ENCODE measurements around the gene LAMTOR2.
A peak's percentile ranks its signal among the peaks of the same experiment; 100 is the strongest.

The LAMTOR2 gene

DNA sequence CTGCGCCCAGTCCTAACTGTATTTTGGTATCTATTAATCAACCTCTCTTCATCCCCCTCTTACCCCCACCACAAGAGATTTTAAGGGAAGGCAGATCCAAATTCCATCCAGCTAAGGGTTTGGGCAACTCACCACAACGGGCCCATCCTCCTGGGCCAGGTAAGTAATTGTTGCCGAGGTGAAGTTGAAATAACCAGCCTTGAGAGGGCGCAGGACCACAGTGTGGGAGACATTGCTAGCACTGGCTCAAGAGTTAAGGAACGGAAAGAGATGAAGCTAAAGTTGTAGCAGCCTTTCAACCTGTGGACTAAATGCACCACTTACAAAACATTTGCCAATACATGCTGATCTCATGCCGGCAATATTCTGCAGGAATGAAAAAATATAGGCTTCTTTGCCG is 39.8 kb upstream of the LAMTOR2 start:
- Histone ChIP-seq H3K36me3 (peaks cover 96% of the 10 kb centered on the region), H3K27ac (no peak overlapping the region), H3K9me3 (ENCODE audit: severe bottlenecking) (no peaks in the 10 kb centered on the region), H3K27me3 (ENCODE audit: insufficient read depth, low read depth, severe bottlenecking) (no peaks in the 10 kb centered on the region), H3K4me3 (ENCODE audit: low read depth, low read length) (no peak overlapping the region)
- no peak for TF ChIP-seq CTCF (IDR thresholded peaks at IDR 0.05; ENCODE audit: low read depth, low read length)
- no peak for DNase-seq

DNA sequence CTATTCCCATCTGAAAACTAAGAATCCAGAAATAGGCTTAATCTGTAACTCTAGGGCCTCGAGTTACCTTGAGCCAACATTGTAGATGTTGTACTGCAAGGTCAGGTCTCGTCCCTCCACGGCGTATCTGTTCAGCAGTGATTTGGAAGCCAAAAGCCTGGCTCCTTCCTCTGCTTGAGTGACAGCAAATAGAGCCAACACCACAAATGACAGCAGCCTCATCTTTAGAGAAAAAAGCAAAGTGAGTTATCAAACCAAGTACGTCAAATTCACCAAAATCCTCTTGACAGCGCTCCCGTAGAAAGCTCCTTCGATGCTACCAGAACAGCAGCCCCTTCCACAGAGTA is 34.7 kb upstream of the LAMTOR2 start:
- no peak for TF ChIP-seq CTCF (IDR thresholded peaks at IDR 0.05; ENCODE audit: low read depth, low read length)
- peak overlapping the region; percentile 77 for H3K27ac ChIP-seq

GRCh38 chr1:156020293-156021092 is 34.1 kb upstream of the LAMTOR2 start, which contains the start of gene SSR2:
SSR2 (minus strand) TSS chr1:156020951; CDS start chr1:156020167, 784 bp downstream.
- Histone ChIP-seq H3K27me3 (ENCODE audit: insufficient read depth, low read depth, severe bottlenecking) (no peaks in the 10 kb centered on the region), H3K27ac (peak within 1 kb of the TSS; percentile 77), H3K36me3 (peaks cover 46% of the 10 kb centered on the region), H3K4me3 (ENCODE audit: low read depth, low read length) (peak within 1 kb of the TSS; percentile 81), H3K9me3 (ENCODE audit: severe bottlenecking) (no peaks in the 10 kb centered on the region)
- DNase-seq = peak; percentile 96
- TF ChIP-seq CTCF (IDR thresholded peaks at IDR 0.05; ENCODE audit: low read depth, low read length) = no peak

More for the DNA sequence above, 34.7 kb upstream of the LAMTOR2 start:
- no peak for DNase-seq
- Histone ChIP-seq H3K4me3 (ENCODE audit: low read depth, low read length) (peak overlapping the region; percentile 81), H3K27me3 (ENCODE audit: insufficient read depth, low read depth, severe bottlenecking) (no peaks in the 10 kb centered on the region), H3K9me3 (ENCODE audit: severe bottlenecking) (no peaks in the 10 kb centered on the region), H3K36me3 (peaks cover 48% of the 10 kb centered on the region)

- peaks cover 40% of the 10 kb centered on the region for H3K36me3 ChIP-seq
- peak overlapping the region; percentile 77 for H3K27ac ChIP-seq
- H3K27me3 ChIP-seq (ENCODE audit: insufficient read depth, low read depth, severe bottlenecking) = no peaks in the 10 kb centered on the region
- TF ChIP-seq CTCF (IDR thresholded peaks at IDR 0.05; ENCODE audit: low read depth, low read length) = no peak
- DNase-seq = no peak
- peak overlapping the region; percentile 81 for H3K4me3 ChIP-seq (ENCODE audit: low read depth, low read length)
- H3K9me3 ChIP-seq (ENCODE audit: severe bottlenecking) = no peaks in the 10 kb centered on the region
Observed at GRCh38 chr1:156021093-156021428, 33.5 kb upstream of the LAMTOR2 start.

GRCh38 chr1:156021954-156022353 is 32.6 kb upstream of the LAMTOR2 start:
- peaks cover 31% of the 10 kb centered on the region for H3K36me3 ChIP-seq
- H3K9me3 ChIP-seq (ENCODE audit: severe bottlenecking) = no peaks in the 10 kb centered on the region
- no peak for TF ChIP-seq CTCF (IDR thresholded peaks at IDR 0.05; ENCODE audit: low read depth, low read length)
- no peak overlapping the region for H3K4me3 ChIP-seq (ENCODE audit: low read depth, low read length)
- no peak overlapping the region for H3K27ac ChIP-seq
- no peak for DNase-seq
- H3K27me3 ChIP-seq (ENCODE audit: insufficient read depth, low read depth, severe bottlenecking) = no peaks in the 10 kb centered on the region

DNA sequence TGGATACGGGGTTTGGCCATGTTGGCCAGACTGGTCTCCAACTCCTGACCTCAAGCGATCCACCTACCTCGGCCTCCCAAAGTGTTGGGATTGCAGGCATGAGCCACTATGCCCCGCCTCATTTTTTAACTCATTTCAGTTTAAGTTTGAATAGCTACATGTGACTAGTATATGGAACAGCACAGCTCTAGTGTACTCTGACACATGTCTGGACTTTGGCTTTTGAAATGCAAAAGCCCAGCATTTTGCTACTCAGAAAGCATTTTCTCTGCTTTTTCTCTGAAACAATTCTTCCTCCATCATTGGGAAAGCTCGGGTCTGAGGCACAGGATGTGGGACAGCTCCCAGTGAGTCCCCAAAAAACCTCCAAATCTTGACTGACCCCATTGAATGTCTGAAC is 29.8 kb upstream of the LAMTOR2 start:
- Histone ChIP-seq H3K27me3 (ENCODE audit: insufficient read depth, low read depth, severe bottlenecking) (no peaks in the 10 kb centered on the region), H3K36me3 (peaks cover 4% of the 10 kb centered on the region), H3K27ac (no peak overlapping the region), H3K4me3 (ENCODE audit: low read depth, low read length) (no peak overlapping the region), H3K9me3 (ENCODE audit: severe bottlenecking) (no peaks in the 10 kb centered on the region)
- TF ChIP-seq CTCF (IDR thresholded peaks at IDR 0.05; ENCODE audit: low read depth, low read length) = no peak
- DNase-seq = no peak
